T-helper 9 cell (primary cell): ENCODE data around the gene SPTBN5.

Experiments
- DNase-seq: peaks from one replicate; pipeline ENCODE4 v3.0.0-alpha.2; 2020

The SPTBN5 gene

GRCh38 chr15:41843571-41843970, 50.3 kb downstream of the SPTBN5 start:
- no peak for DNase-seq

GRCh38 chr15:41842229-41842628, 51.6 kb downstream of the SPTBN5 start:
- DNase-seq, result no peak

GRCh38 chr15:41841131-41841530, 52.7 kb downstream of the SPTBN5 start:
- no peak for DNase-seq

GRCh38 chr15:41840673-41841072, 53.2 kb downstream of the SPTBN5 start:
- no peak for DNase-seq

GRCh38 chr15:41839781-41840491, 53.9 kb downstream of the SPTBN5 start:
- DNase-seq, result no peak

GRCh38 chr15:41838400-41838897, 55.4 kb downstream of the SPTBN5 start, which contains the start of gene PLA2G4B:
Gene PLA2G4B, plus strand, starts transcription at chr15:41838847. Its CDS starts 67 bp downstream, at chr15:41838914.
- no peak for DNase-seq

- DNase-seq, result no peak
These were observed 57.0 kb downstream of the SPTBN5 start for GRCh38 chr15:41836713-41837454.

GRCh38 chr15:41836073-41836472, 57.8 kb downstream of the SPTBN5 start:
- DNase-seq, result no peak

GRCh38 chr15:41834096-41834495, 59.8 kb downstream of the SPTBN5 start:
- no peak for DNase-seq

- no peak for DNase-seq
These were observed 61.0 kb downstream of the SPTBN5 start for GRCh38 chr15:41832875-41833274.

- DNase-seq, result no peak
These were observed 61.6 kb downstream of the SPTBN5 start for GRCh38 chr15:41832208-41832607.

GRCh38 chr15:41831291-41831690, 62.6 kb downstream of the SPTBN5 start:
- peak; percentile 23 for DNase-seq

- no peak for DNase-seq
These were observed 63.8 kb downstream of the SPTBN5 start for GRCh38 chr15:41829959-41830646.

GRCh38 chr15:41828807-41829141, 65.1 kb downstream of the SPTBN5 start:
- DNase-seq, result no peak

- DNase-seq, result peak; percentile 99
These were observed 65.7 kb downstream of the SPTBN5 start, which contains the start of gene JMJD7 for GRCh38 chr15:41827880-41828806. Gene JMJD7, plus strand, starts transcription at chr15:41828092. Its CDS starts 33 bp downstream, at chr15:41828125.

GRCh38 chr15:41827290-41827879, 66.5 kb downstream of the SPTBN5 start:
- DNase-seq, result peak; percentile 32

GRCh38 chr15:41825572-41826535, 68.0 kb downstream of the SPTBN5 start:
- DNase-seq, result no peak

- no peak for DNase-seq
These were observed 68.7 kb downstream of the SPTBN5 start for GRCh38 chr15:41825145-41825544.

GRCh38 chr15:41824062-41824745, 69.6 kb downstream of the SPTBN5 start:
- no peak for DNase-seq

- DNase-seq, result no peak
These were observed 70.4 kb downstream of the SPTBN5 start for GRCh38 chr15:41823502-41823901.
